Stimulated activated CD8-positive, alpha-beta memory T cell treated with anti-CD3 and anti-CD28 coated beads, Interleukin-4, amount 100 ng/mL, for 4 hours (primary cell): ENCODE data around the gene SLC37A1.
A peak's percentile ranks its signal among the peaks of the same experiment; 100 is the strongest.

Experiments used
- DNase-seq, 2 donors: peaks; one replicate each; pipeline ENCODE4 v3.0.0-alpha.2; 2020; ENCODE audit warnings: low read depth in 2 of 2, low spot score in 1 of 2

SLC37A1 gene

GRCh38 chr21:42591170-42591869 is 77.7 kb downstream of the SLC37A1 start:
- no peak for DNase-seq

GRCh38 chr21:42592156-42592820 is 78.6 kb downstream of the SLC37A1 start:
- no peak for DNase-seq

- peak; percentile 33 to 37 for DNase-seq
Measured at GRCh38 chr21:42593007-42593814, 79.6 kb downstream of the SLC37A1 start.

- DNase-seq, result no peak
Measured at GRCh38 chr21:42594616-42595282, 81.1 kb downstream of the SLC37A1 start.

GRCh38 chr21:42595283-42596187 is 81.9 kb downstream of the SLC37A1 start:
- DNase-seq, result no peak

GRCh38 chr21:42596657-42597056 is 83.0 kb downstream of the SLC37A1 start:
- no peak for DNase-seq

GRCh38 chr21:42597487-42598158 is 84.0 kb downstream of the SLC37A1 start:
- DNase-seq, result no peak

- DNase-seq, result no peak
Measured at GRCh38 chr21:42598159-42598735, 84.6 kb downstream of the SLC37A1 start.

GRCh38 chr21:42599486-42599885 is 85.8 kb downstream of the SLC37A1 start:
- DNase-seq, result no peak

GRCh38 chr21:42599962-42600361 is 86.3 kb downstream of the SLC37A1 start:
- no peak for DNase-seq

- no peak for DNase-seq
Measured at GRCh38 chr21:42601656-42602055, 88.0 kb downstream of the SLC37A1 start.

- DNase-seq, result no peak
Measured at GRCh38 chr21:42607102-42607501, 93.5 kb downstream of the SLC37A1 start.

GRCh38 chr21:42607525-42608102 is 94.0 kb downstream of the SLC37A1 start:
- DNase-seq, result no peak

GRCh38 chr21:42608446-42608845 is 94.8 kb downstream of the SLC37A1 start:
- no peak for DNase-seq

- DNase-seq, result no peak
Measured at GRCh38 chr21:42609811-42610210, 96.2 kb downstream of the SLC37A1 start.

GRCh38 chr21:42611852-42612251 is 98.2 kb downstream of the SLC37A1 start:
- no peak for DNase-seq

GRCh38 chr21:42612390-42612789 is 98.7 kb downstream of the SLC37A1 start:
- no peak for DNase-seq

- DNase-seq, result no peak
Measured at GRCh38 chr21:42613756-42614155, 100.1 kb downstream of the SLC37A1 start.

- no peak for DNase-seq
Measured at GRCh38 chr21:42614396-42614795, 100.7 kb downstream of the SLC37A1 start.
